ENCODE measurements around the gene EPHA7. TPM values are rescaled to one million over a fixed set of nuclear protein-coding genes. Genes with fewer than 3 reads are reported as not detected.

EPHA7 gene
- total RNA-seq, 1 experiment from 2014 or later: not detected

- ATAC-seq (no peak), DNase-seq (ENCODE audit: low read depth, low spot score) (no peak)
- no peaks in the 10 kb centered on the region for H3K9me2 ChIP-seq (ENCODE audit: insufficient read depth)
- peaks cover 0 to 4% of the 10 kb centered on the region in 2 experiments; a peak in 2 of 4 replicates for H3K9me3 ChIP-seq (ENCODE audit: control insufficient read depth in 1 of 2, insufficient read depth in 1 of 2, low read depth in 1 of 2, low read length in 2 of 2)
- no peak overlapping the region for H3K4me2 ChIP-seq (ENCODE audit: low read length)
- H3K36me3 ChIP-seq (ENCODE audit: control insufficient read depth in 1 of 2, insufficient read depth in 2 of 2, low read length in 2 of 2): no peaks in the 10 kb centered on the region
- no peaks in the 10 kb centered on the region for H4K20me1 ChIP-seq (ENCODE audit: insufficient read depth)
- H3K9ac ChIP-seq (ENCODE audit: low read length): no peak overlapping the region
- ChIA-PET CTCF (no interaction called here), POLR2A (no interaction called here), RAD21 (ENCODE audit: low non-redundant PET in 1 of 2, low total read pairs in 2 of 2, uncharacterized antibody in 2 of 2, unreplicated experiment in 2 of 2) (no interaction called here)
- H3K4me1 ChIP-seq (ENCODE audit: control insufficient read depth in 1 of 2, insufficient read depth in 2 of 2, low read length in 2 of 2): no peaks in the 10 kb centered on the region
- no peak overlapping the region for H2AFZ ChIP-seq (ENCODE audit: low read depth, low read length, poor library complexity, severe bottlenecking)
- H3K27me3 ChIP-seq (ENCODE audit: insufficient read depth, low read length): no peaks in the 10 kb centered on the region
- H3K79me2 ChIP-seq (ENCODE audit: insufficient read depth, low read length): no peaks in the 10 kb centered on the region
- H3K27ac ChIP-seq (ENCODE audit: low read depth, low read length): no peak overlapping the region
- intact Hi-C loops (cut with micrococcal nuclease): no loop called here
- TF ChIP-seq ZFX (IDR thresholded peaks at IDR 0.05) (no peak), CEBPB (IDR thresholded peaks at IDR 0.05; ENCODE audit: low read depth) (no peak), ZNF274 (IDR thresholded peaks at IDR 0.05; ENCODE audit: low read depth, low read length) (no peak), SIN3A (IDR thresholded peaks at IDR 0.05; ENCODE audit: low read depth) (no peak)
- no TSS peak for BruUV-seq (replicated peaks)
- no peak overlapping the region for H3K4me3 ChIP-seq (replicated peaks in 1 of 2; ENCODE audit: low read depth in 1 of 2, low read length in 2 of 2)
Observed at GRCh38 chr6:93413190-93413589, 6.2 kb downstream of the EPHA7 start.

GRCh38 chr6:93412452-93412851 lies 6.9 kb downstream of the EPHA7 start:
- peaks cover 0 to 4% of the 10 kb centered on the region in 2 experiments; a peak in 2 of 4 replicates for H3K9me3 ChIP-seq (ENCODE audit: control insufficient read depth in 1 of 2, insufficient read depth in 1 of 2, low read depth in 1 of 2, low read length in 2 of 2)
- RAD21 ChIA-PET (ENCODE audit: low non-redundant PET in 1 of 2, low total read pairs in 2 of 2, uncharacterized antibody in 2 of 2, unreplicated experiment in 2 of 2): no interaction called here
- no peak overlapping the region for H3K9ac ChIP-seq (ENCODE audit: low read length)
- DNase-seq (ENCODE audit: low read depth, low spot score): no peak
- no TSS peak for BruUV-seq (replicated peaks)
- H3K4me3 ChIP-seq (replicated peaks in 1 of 2; ENCODE audit: low read depth in 1 of 2, low read length in 2 of 2): no peak overlapping the region
- ATAC-seq: no peak
- CTCF ChIA-PET: no interaction called here
- intact Hi-C loops (cut with micrococcal nuclease): no loop called here
- H3K27ac ChIP-seq (ENCODE audit: low read depth, low read length): no peak overlapping the region
- no peak for TF ChIP-seq YY1 (IDR thresholded peaks at IDR 0.05; ENCODE audit: extremely low read depth, insufficient replicate concordance, low read depth, low read length)
- H3K4me1 ChIP-seq (ENCODE audit: control insufficient read depth in 1 of 2, insufficient read depth in 2 of 2, low read length in 2 of 2): no peaks in the 10 kb centered on the region
- H3K27me3 ChIP-seq (ENCODE audit: insufficient read depth, low read length): no peaks in the 10 kb centered on the region
- no peaks in the 10 kb centered on the region for H3K36me3 ChIP-seq (ENCODE audit: control insufficient read depth in 1 of 2, insufficient read depth in 2 of 2, low read length in 2 of 2)
- H4K20me1 ChIP-seq (ENCODE audit: insufficient read depth): no peaks in the 10 kb centered on the region
- H3K9me2 ChIP-seq (ENCODE audit: insufficient read depth): no peaks in the 10 kb centered on the region
- POLR2A ChIA-PET: no interaction called here
- H3K79me2 ChIP-seq (ENCODE audit: insufficient read depth, low read length): no peaks in the 10 kb centered on the region
- no peak overlapping the region for H3K4me2 ChIP-seq (ENCODE audit: low read length)
- no peak overlapping the region for H2AFZ ChIP-seq (ENCODE audit: low read depth, low read length, poor library complexity, severe bottlenecking)
